ENCODE results near the gene CBX5.

DNA sequence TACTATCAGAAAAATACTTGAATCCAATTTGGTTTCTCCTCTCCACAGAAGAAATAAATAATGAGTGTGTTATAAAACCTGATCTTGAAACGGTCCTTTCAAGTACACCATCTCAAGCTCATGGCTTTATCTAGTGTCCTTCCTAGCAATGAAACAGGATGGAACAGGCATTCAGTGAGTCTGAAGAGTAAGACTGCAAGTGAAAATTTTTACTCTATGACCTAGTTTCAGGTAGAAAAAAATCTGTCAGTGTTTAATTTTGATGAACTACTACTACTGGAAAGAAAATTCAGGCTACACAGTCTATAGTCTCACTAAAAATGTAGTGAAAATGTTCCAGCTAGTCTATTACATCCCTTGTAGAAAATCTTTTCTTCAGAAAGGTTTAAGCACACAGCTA, 7.7 kb downstream of the CBX5 start:
- TF ChIP-seq CTCF (IDR thresholded peaks at IDR 0.05 in 8 of 11, conservative IDR thresholded peaks at IDR 0.05 in 3 of 11), result no peak
- no peak for TF ChIP-seq POLR2AphosphoS5 (IDR thresholded peaks at IDR 0.05)

Measured in spleen (tissue), 7 donors.